ENCODE results near the gene BAD. TPM values are rescaled to one million over a fixed set of nuclear protein-coding genes. Genes with fewer than 3 reads are reported as not detected.

The BAD gene
- total RNA-seq, 1 donor from 2014 or later, result 56.3 TPM

GRCh38 chr11:64232967-64233315 lies 51.5 kb downstream of the BAD start:
- no peak for DNase-seq
- no peak for TF ChIP-seq CTCF (IDR thresholded peaks at IDR 0.05; ENCODE audit: borderline replicate concordance)
- H3K9me3 ChIP-seq (replicated peaks), result no peaks in the 10 kb centered on the region
- peaks cover 83% of the 10 kb centered on the region for H3K4me1 ChIP-seq
- peaks cover 9% of the 10 kb centered on the region for H3K36me3 ChIP-seq
- H3K4me3 ChIP-seq, result no peak overlapping the region
- no peaks in the 10 kb centered on the region for H3K27me3 ChIP-seq (ENCODE audit: low read depth)
- H3K27ac ChIP-seq (replicated peaks), result no peak overlapping the region
- intact Hi-C loops (cut with micrococcal nuclease), result no loop called here

- no peak for TF ChIP-seq CTCF (IDR thresholded peaks at IDR 0.05; ENCODE audit: borderline replicate concordance)
- no peaks in the 10 kb centered on the region for H3K9me3 ChIP-seq (replicated peaks)
- intact Hi-C loops (cut with micrococcal nuclease), result no loop called here
- H3K4me1 ChIP-seq, result peaks cover 86% of the 10 kb centered on the region
- no peaks in the 10 kb centered on the region for H3K27me3 ChIP-seq (ENCODE audit: low read depth)
- DNase-seq, result no peak
- peaks cover 3% of the 10 kb centered on the region for H3K36me3 ChIP-seq
- H3K4me3 ChIP-seq, result no peak overlapping the region
- peak overlapping the region; percentile 30 for H3K27ac ChIP-seq (replicated peaks)
Measured at GRCh38 chr11:64232182-64232966, 52.1 kb downstream of the BAD start.

GRCh38 chr11:64231546-64231945 lies 52.9 kb downstream of the BAD start:
- peaks cover 89% of the 10 kb centered on the region for H3K4me1 ChIP-seq
- H3K36me3 ChIP-seq, result no peaks in the 10 kb centered on the region
- intact Hi-C loops (cut with micrococcal nuclease), result no loop called here
- peak overlapping the region; percentile 81 for H3K4me3 ChIP-seq
- H3K9me3 ChIP-seq (replicated peaks), result no peaks in the 10 kb centered on the region
- DNase-seq, result no peak
- no peaks in the 10 kb centered on the region for H3K27me3 ChIP-seq (ENCODE audit: low read depth)
- no peak for TF ChIP-seq CTCF (IDR thresholded peaks at IDR 0.05; ENCODE audit: borderline replicate concordance)
- H3K27ac ChIP-seq (replicated peaks), result peak overlapping the region; percentile 96

- Histone ChIP-seq H3K4me1 (peaks cover 87% of the 10 kb centered on the region), H3K27me3 (ENCODE audit: low read depth) (no peaks in the 10 kb centered on the region), H3K36me3 (no peaks in the 10 kb centered on the region), H3K27ac (replicated peaks) (peak overlapping the region; percentile 96), H3K9me3 (replicated peaks) (no peaks in the 10 kb centered on the region), H3K4me3 (peak overlapping the region; percentile 81)
- intact Hi-C loops (cut with micrococcal nuclease), result no loop called here
- no peak for DNase-seq
- no peak for TF ChIP-seq CTCF (IDR thresholded peaks at IDR 0.05; ENCODE audit: borderline replicate concordance)
Measured at GRCh38 chr11:64230985-64231365, 53.5 kb downstream of the BAD start.

- H3K4me1 ChIP-seq, result peaks cover 87% of the 10 kb centered on the region
Measured at GRCh38 chr11:64230171-64230984, 54.1 kb downstream of the BAD start, which contains the start of gene DNAJC4. DNAJC4 (plus strand) TSS chr11:64230548; CDS start chr11:64230855, 307 bp downstream.

More at GRCh38 chr11:64230171-64230984, 54.1 kb downstream of the BAD start, which contains the start of gene DNAJC4:
- Histone ChIP-seq H3K4me3 (peak within 1 kb of the TSS; percentile 81), H3K27ac (replicated peaks) (peak within 1 kb of the TSS; percentile 96), H3K9me3 (replicated peaks) (no peaks in the 10 kb centered on the region), H3K36me3 (no peaks in the 10 kb centered on the region), H3K27me3 (ENCODE audit: low read depth) (no peaks in the 10 kb centered on the region)
- intact Hi-C loops (cut with micrococcal nuclease), result no loop called here
- no peak for TF ChIP-seq CTCF (IDR thresholded peaks at IDR 0.05; ENCODE audit: borderline replicate concordance)
- peak; percentile 93 for DNase-seq

Data from left ventricle myocardium inferior (tissue), 1 donor.